Vagina (tissue), 2 donors: ENCODE data around the gene ZNF594. TPM values are rescaled to one million over a fixed set of nuclear protein-coding genes. Genes with fewer than 3 reads are reported as not detected.
"Not testable (repeated sequence)": the region's sequence is repeated elsewhere in the genome, so short reads cannot be mapped to it uniquely, and the experiment has no call there.

Experiments
- DNase-seq, 2 donors: peaks; one replicate each; pipeline ENCODE4 v3.0.0-alpha.2; 2017; ENCODE audit errors: extremely low spot score in 2 of 2
- H3K27ac ChIP-seq: fragments of 200-600 bp; sonication (generic); one replicate; pipeline ENCODE4 v1.5.1; 2019
- H3K27me3 ChIP-seq: fragments of 200-600 bp; sonication (generic); one replicate; pipeline ENCODE4 v1.5.1; 2019
- H3K36me3 ChIP-seq, 2 donors: fragments of 200-600 bp; sonication (generic); one replicate each; pipeline ENCODE4 v1.5.1; 2017 to 2019
- H3K4me1 ChIP-seq: fragments of 200-600 bp; sonication (generic); one replicate; pipeline ENCODE4 v1.5.1; 2019
- H3K4me3 ChIP-seq, 2 donors: fragments of 200-600 bp; sonication (generic); 1 replicate in 1 of 2; 2 replicates in 1 of 2; pipeline ENCODE4 v1.5.1; 2016 to 2019
- H3K9me3 ChIP-seq: fragments of 200-600 bp; sonication (generic); one replicate; pipeline ENCODE4 v1.5.1; 2019
- CTCF ChIP-seq, 3 experiments: fragments of 450-650 bp in 2 of 3; fragments of 200-600 bp in 1 of 3; sonication (generic) in 1 of 3; IDR thresholded peaks; one replicate each; pipeline ENCODE4 v1.5.1; 2017 to 2019; ENCODE audit warnings: antibody characterized with exemption in 3 of 3, mild to moderate bottlenecking in 2 of 3, moderate library complexity in 2 of 3
- POLR2A ChIP-seq, 2 donors: fragments of 450-650 bp; IDR thresholded peaks; one replicate each; pipeline ENCODE4 v1.6.1; 2017; ENCODE audit warnings: antibody characterized with exemption in 2 of 2, mild to moderate bottlenecking in 2 of 2, moderate library complexity in 2 of 2
- POLR2AphosphoS5 ChIP-seq, 2 donors: sonication (generic); formaldehyde crosslinking; IDR thresholded peaks; one replicate each; pipeline ENCODE4 v1.9.0; 2017; ENCODE audit warnings: antibody characterized with exemption in 2 of 2, mild to moderate bottlenecking in 2 of 2, low read depth in 1 of 2; ENCODE audit not compliant: insufficient read depth in 1 of 2
- intact Hi-C: fragments of 100-400 bp; cut with DNase I; formaldehyde crosslinking; loops from one replicate; pipeline ENCODE4 v1.15.1; 2023
- total RNA-seq: library from RNA; depleted of rRNA; stranded (reverse); fragments of >200 nt; gene quantifications from one replicate; pipeline ENCODE4 v1.2.3, GENCODE V29; 2016

The ZNF594 gene
- total RNA-seq, 1 donor from 2014 or later = 13.8 TPM

DNA sequence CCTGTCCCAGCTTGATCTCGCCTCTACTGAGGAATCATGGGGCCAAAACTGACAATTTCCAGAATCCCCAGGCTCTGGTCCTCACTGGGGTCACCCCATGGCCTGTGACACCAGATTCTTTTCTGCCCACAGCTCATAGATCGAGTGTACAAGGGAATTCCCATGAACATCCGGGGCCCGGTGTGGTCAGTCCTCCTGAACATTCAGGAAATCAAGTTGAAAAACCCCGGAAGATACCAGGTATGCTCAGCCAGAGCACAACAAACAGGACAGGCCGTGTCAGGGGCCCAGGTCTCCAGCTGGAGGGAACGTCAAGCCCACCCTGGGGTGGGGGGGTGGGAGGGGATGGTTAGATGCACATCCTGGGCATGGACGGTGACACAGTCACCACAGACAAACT is 58.4 kb downstream of the ZNF594 start:
- DNase-seq = no peak
- no peak overlapping the region for H3K27ac ChIP-seq
- TF ChIP-seq POLR2A (IDR thresholded peaks at IDR 0.05) = no peak
- H3K4me1 ChIP-seq = no peaks in the 10 kb centered on the region
- no peak overlapping the region for H3K4me3 ChIP-seq
- intact Hi-C loops = no loop called here
- H3K27me3 ChIP-seq = no peaks in the 10 kb centered on the region
- H3K36me3 ChIP-seq = no peaks in the 10 kb centered on the region
- H3K9me3 ChIP-seq = no peaks in the 10 kb centered on the region

DNA sequence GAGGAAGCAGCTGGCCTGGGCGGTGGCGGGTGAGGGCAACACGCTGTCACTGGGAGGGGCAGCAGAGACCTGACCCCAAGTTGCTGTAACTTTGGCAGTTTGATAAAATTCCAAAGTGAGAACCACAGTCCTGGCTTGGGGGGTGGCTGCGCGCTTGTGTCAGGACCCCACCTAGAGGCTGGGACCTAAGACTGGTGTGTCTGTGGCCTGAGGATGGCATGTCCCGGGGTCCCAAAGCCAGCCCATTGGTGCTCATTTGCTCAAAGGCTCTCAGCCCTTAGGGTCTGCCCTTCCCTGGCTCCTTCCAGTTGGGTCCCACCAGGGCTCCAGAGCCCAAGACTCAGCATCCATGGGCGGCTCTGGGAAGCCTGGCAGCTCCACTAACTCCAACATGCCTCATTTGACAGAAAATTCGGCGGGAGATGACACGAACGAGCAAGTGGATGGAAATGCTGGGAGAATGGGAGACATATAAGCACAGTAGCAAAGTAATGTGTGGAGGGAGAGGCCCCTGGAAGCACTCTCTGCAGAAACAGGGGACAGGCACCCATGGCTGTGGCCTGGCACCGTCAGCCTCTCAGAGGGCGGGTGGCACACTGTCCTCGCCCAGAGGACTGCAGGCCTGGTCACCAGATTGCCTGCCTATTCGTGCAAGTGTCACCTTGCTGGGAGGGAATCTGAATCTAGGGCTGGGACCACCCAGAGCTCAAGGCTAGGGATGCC is 59.0 kb downstream of the ZNF594 start:
- H3K4me3 ChIP-seq, H3K4me1 ChIP-seq, H3K36me3 ChIP-seq, H3K27me3 ChIP-seq, H3K9me3 ChIP-seq, H3K27ac ChIP-seq, intact Hi-C loops: not testable (repeated sequence)
- peak; percentile 67 to 72 for DNase-seq

DNA sequence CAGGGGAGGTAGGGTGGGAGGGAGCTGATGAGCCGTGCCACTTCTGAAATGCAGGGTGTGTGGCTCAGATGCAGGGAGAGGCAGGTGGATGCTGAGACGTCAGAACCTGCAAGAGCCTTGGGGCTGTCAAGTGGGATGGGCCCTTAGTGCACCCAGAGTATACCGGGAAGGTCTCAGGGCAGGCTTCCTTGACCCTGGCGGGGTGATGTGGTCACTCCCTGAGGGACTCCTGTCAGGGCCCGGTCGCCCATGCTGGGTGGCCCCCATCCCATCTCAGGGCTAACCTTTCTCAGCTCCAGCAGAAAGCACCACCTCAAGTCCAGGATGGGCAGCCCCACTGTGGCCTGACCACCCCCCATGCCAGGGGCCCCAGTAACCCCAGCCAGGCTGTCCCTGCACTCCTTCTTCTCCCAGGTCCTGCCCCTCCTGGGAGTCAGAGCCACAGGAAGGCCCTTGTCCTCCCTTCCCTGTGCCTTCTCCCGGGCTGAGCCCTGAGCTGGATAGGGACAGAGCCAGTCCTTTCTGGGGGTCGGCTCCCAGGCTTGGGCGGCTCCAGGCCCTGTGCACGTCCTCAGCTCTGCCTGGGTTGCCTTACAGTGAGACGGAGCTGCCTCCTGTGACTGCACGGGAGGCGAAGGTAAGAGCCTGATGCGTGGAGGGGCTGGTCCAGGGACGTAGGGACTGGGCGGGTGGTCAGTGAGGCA is 59.7 kb downstream of the ZNF594 start:
- H3K4me1 ChIP-seq, H3K36me3 ChIP-seq, H3K4me3 ChIP-seq, H3K9me3 ChIP-seq, intact Hi-C loops, H3K27ac ChIP-seq, H3K27me3 ChIP-seq: not testable (repeated sequence)
- peak; percentile 70 to 71 for DNase-seq

DNA sequence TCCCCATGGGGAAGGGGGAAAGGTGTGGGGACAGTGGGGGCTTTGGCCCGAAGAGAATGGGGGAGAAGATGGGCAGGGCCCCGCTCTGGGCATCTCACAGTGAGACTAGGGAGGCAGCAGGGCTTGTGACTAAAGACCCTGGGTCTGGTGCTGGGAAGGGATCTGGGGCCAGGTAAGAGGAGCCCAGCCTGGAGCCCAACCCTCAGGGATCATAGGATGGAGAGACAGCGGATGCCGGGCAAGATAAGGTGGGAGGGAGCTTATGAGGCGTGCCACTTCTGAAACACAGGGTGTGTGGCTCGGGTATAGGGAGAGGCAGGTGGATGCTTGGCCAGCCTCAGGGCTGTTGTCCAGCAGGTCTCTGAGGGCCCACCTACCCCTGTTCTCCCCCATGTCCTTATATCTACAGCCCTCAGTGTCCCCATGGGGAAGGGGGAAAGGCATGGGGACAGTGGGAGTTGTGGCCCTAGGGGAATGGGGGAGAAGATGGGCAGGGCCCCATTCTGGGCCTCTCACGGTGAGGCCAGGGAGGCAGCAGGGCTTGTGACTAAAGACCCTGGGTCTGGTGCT is 60.4 kb downstream of the ZNF594 start:
- Histone ChIP-seq H3K9me3 (no peaks in the 10 kb centered on the region), H3K36me3 (no peaks in the 10 kb centered on the region), H3K27me3 (no peaks in the 10 kb centered on the region), H3K27ac (no peak overlapping the region), H3K4me3 (no peak overlapping the region), H3K4me1 (no peaks in the 10 kb centered on the region)
- DNase-seq = peak in 1 of 2 donors; percentile 64
- intact Hi-C loops = no loop called here
- TF ChIP-seq CTCF (IDR thresholded peaks at IDR 0.05) (no peak), POLR2A (IDR thresholded peaks at IDR 0.05) (no peak), POLR2AphosphoS5 (IDR thresholded peaks at IDR 0.05; ENCODE audit: insufficient read depth in 1 of 2, low read depth in 1 of 2) (no peak)

DNA sequence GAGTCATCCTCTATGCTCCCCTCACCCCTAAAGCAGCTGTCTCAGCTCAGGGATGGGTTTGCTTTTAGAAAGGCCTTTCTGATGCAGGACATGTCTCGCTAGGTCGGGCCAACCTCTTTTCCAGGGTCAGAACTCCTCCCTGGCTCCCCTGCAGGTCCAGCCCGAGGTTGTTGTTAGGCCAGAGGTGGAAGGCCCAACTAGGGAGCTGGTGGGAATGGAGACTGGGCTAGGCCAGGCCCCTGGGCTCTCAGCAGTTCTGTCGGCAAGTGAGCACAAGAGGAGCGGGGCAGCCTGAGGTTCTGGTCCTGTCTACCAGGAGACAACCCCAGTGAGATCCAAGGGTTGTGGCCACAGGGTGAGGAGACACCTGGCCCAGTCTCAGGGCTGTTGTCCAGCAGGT is 61.0 kb downstream of the ZNF594 start:
- H3K4me1 ChIP-seq, H3K27me3 ChIP-seq, H3K27ac ChIP-seq, H3K36me3 ChIP-seq, H3K4me3 ChIP-seq, intact Hi-C loops, H3K9me3 ChIP-seq: not testable (repeated sequence)
- DNase-seq = peak; percentile 67 to 74

GRCh38 chr17:5130261-5130660 is 61.4 kb downstream of the ZNF594 start:
- H3K4me1 ChIP-seq, H3K27me3 ChIP-seq, intact Hi-C loops, H3K4me3 ChIP-seq, H3K9me3 ChIP-seq, H3K27ac ChIP-seq, H3K36me3 ChIP-seq: not testable (repeated sequence)
- DNase-seq = peak in 1 of 2 donors; percentile 54

- H3K27me3 ChIP-seq, H3K36me3 ChIP-seq, H3K9me3 ChIP-seq, intact Hi-C loops, H3K4me1 ChIP-seq, H3K4me3 ChIP-seq, H3K27ac ChIP-seq: not testable (repeated sequence)
- DNase-seq = peak in 1 of 2 donors; percentile 47
Observed at GRCh38 chr17:5129770-5130169, 61.9 kb downstream of the ZNF594 start.

Other genes starting within 250 kb of the ZNF594 start
- 811 TPM for gene PFN1, start 243.3 kb downstream of the ZNF594 start, total RNA-seq
- gene ENO3, start 240.7 kb downstream of the ZNF594 start, total RNA-seq = 5.6 TPM
- gene SPAG7, start 224.1 kb downstream of the ZNF594 start, total RNA-seq = 34.6 TPM
- 36.3 TPM for gene CAMTA2, start 204.2 kb downstream of the ZNF594 start, total RNA-seq
- gene INCA1, start 194.3 kb downstream of the ZNF594 start, total RNA-seq = 1.7 TPM
- gene KIF1C, start 193.9 kb downstream of the ZNF594 start, total RNA-seq = 46.9 TPM
- 0.49 TPM for gene SLC52A1, start 156.4 kb downstream of the ZNF594 start, total RNA-seq
- gene ZFP3, start 113.4 kb downstream of the ZNF594 start, total RNA-seq = 3.4 TPM
- gene ZNF232, start 80.0 kb downstream of the ZNF594 start, total RNA-seq = 4.9 TPM
- 0.49 TPM for gene USP6, start 75.8 kb downstream of the ZNF594 start, total RNA-seq
- 2.2 TPM for gene SCIMP, start 43.0 kb upstream of the ZNF594 start, total RNA-seq
- 33.4 TPM for gene RABEP1, start 90.4 kb upstream of the ZNF594 start, total RNA-seq
- 72.2 TPM for gene NUP88, start 227.8 kb upstream of the ZNF594 start, total RNA-seq
- 43.5 TPM for gene RPAIN, start 228.3 kb upstream of the ZNF594 start, total RNA-seq
- gene C1QBP, start 247.3 kb upstream of the ZNF594 start, total RNA-seq = 97.0 TPM